ENCODE results near the gene MCRIP2.

MCRIP2 gene

DNA sequence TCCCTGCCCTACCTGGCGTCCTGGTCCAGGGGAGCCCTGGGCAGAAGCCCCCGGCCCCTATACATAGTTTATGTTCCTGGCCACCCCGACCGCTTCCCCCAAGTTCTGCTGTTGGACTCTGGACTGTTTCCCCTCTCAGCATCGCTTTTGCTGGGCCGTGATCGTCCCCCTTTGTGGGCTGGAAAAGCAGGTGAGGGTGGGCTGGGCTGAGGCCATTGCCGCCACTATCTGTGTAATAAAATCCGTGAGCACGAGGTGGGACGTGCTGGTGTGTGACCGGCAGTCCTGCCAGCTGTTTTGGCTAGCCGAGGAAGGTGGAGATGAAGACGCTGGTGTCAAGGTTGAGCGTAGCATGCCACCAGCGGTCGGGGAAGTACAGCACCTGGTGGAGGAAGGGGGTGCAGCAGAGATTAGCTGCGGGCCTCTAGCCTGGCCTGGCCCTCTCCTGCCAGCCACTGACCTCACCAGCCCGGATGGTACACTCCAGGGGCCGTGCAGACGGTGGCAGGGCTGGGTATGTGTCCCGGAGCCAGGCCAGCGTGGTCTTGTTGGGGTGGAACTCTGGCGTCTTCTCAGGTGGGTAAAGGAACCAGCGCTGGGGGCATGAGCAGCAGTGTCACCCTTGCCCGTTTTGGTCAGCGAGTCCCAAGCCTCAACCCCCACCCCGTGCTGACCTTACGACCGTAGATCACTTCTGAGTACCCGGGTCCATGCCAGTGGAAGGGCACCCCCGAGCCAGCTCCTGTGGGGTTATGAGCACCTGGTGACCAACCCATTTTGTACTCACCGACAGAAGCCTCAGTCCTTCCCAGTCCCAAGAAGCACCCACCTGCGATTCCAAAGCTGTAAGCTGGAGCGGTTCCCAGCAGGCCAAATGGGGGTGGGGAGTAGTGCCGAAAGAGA, 41.1 kb downstream of the MCRIP2 start:
- no peak for DNase-seq (ENCODE audit: extremely low spot score)
- TF ChIP-seq, protein P1, sequence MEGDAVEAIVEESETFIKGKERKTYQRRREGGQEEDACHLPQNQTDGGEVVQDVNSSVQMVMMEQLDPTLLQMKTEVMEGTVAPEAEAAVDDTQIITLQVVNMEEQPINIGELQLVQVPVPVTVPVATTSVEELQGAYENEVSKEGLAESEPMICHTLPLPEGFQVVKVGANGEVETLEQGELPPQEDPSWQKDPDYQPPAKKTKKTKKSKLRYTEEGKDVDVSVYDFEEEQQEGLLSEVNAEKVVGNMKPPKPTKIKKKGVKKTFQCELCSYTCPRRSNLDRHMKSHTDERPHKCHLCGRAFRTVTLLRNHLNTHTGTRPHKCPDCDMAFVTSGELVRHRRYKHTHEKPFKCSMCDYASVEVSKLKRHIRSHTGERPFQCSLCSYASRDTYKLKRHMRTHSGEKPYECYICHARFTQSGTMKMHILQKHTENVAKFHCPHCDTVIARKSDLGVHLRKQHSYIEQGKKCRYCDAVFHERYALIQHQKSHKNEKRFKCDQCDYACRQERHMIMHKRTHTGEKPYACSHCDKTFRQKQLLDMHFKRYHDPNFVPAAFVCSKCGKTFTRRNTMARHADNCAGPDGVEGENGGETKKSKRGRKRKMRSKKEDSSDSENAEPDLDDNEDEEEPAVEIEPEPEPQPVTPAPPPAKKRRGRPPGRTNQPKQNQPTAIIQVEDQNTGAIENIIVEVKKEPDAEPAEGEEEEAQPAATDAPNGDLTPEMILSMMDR (IDR thresholded peaks at IDR 0.05; ENCODE audit: control extremely low read depth, extremely low read depth, low read depth, missing control alignments), result no peak
- POLR2A ChIA-PET, result no interaction called here
- CTCF ChIA-PET, result interaction anchor here (3.2 kb wide), 1 partner anchor 23 kb away, joined by 12 read pairs; no protein-coding TSS in a partner anchor

- no peak for DNase-seq (ENCODE audit: extremely low spot score)
- TF ChIP-seq, protein P1 (IDR thresholded peaks at IDR 0.05; ENCODE audit: control extremely low read depth, extremely low read depth, low read depth, missing control alignments), result no peak
- ChIA-PET POLR2A (interaction anchor here (0.9 kb wide), 1 partner anchor 36 kb away, joined by 3 read pairs; no protein-coding TSS in a partner anchor), CTCF (interaction anchor here (1.2 kb wide), 1 partner anchor 12 kb away, joined by 3 read pairs; no protein-coding TSS in a partner anchor)
Measured at GRCh38 chr16:683396-684070, 41.9 kb downstream of the MCRIP2 start.

GRCh38 chr16:684071-684794, 42.6 kb downstream of the MCRIP2 start, which contains the start of gene JMJD8:
Gene JMJD8, minus strand, starts transcription at chr16:684334. Its CDS starts 15 bp downstream, at chr16:684319.
- ChIA-PET POLR2A (interaction anchor here (0.9 kb wide), 1 partner anchor 36 kb away, joined by 3 read pairs; no protein-coding TSS in a partner anchor), CTCF (interaction anchor here (1.2 kb wide), 2 partner anchors 9 to 12 kb away, joined by 3 to 4 read pairs; partner anchors contain the start of gene RHBDL1)
- peak; percentile 97 for DNase-seq (ENCODE audit: extremely low spot score)
- TF ChIP-seq, protein P1 (IDR thresholded peaks at IDR 0.05; ENCODE audit: control extremely low read depth, extremely low read depth, low read depth, missing control alignments), result no peak

GRCh38 chr16:684961-685696, 43.5 kb downstream of the MCRIP2 start:
- CTCF ChIA-PET, result interaction anchor here (1.2 to 1.8 kb wide), 3 partner anchors 9 to 17 kb away, joined by 3 to 8 read pairs (median 4); partner anchors contain the start of genes RHBDL1 and RHOT2
- POLR2A ChIA-PET, result no interaction called here
- DNase-seq (ENCODE audit: extremely low spot score), result no peak
- TF ChIP-seq, protein P1 (IDR thresholded peaks at IDR 0.05; ENCODE audit: control extremely low read depth, extremely low read depth, low read depth, missing control alignments), result no peak

- TF ChIP-seq, protein P1 (IDR thresholded peaks at IDR 0.05; ENCODE audit: control extremely low read depth, extremely low read depth, low read depth, missing control alignments), result peak; percentile 23
- CTCF ChIA-PET, result interaction anchor here (1.0 to 3.2 kb wide), 4 partner anchors 18 to 100 kb away, joined by 3 to 9 read pairs (median 6); partner anchors contain the start of gene RHOT2
- DNase-seq (ENCODE audit: extremely low spot score), result no peak
- POLR2A ChIA-PET, result interaction anchor here (0.9 kb wide), 1 partner anchor 50 kb away, joined by 3 read pairs; no protein-coding TSS in a partner anchor
Measured at GRCh38 chr16:685967-686366, 44.3 kb downstream of the MCRIP2 start.
